ENCODE measurements around the gene ALDH8A1.

ALDH8A1 gene

GRCh38 chr6:134878136-134878535 is 71.8 kb downstream of the ALDH8A1 start:
- Histone ChIP-seq H3K9me3 (ENCODE audit: control insufficient read depth in 2 of 2, low read length in 2 of 2) (no peaks in the 10 kb centered on the region), H3K4me1 (ENCODE audit: control insufficient read depth in 2 of 2, insufficient read depth in 2 of 2, low read length in 2 of 2) (no peaks in the 10 kb centered on the region), H3K27me3 (ENCODE audit: control insufficient read depth in 2 of 2, insufficient read depth in 2 of 2, low read length in 2 of 2) (no peaks in the 10 kb centered on the region), H3K9ac (ENCODE audit: low read depth in 1 of 2, low read length in 2 of 2) (no peak overlapping the region), H3K4me3 (ENCODE audit: low read length in 2 of 2) (no peak overlapping the region), H3K27ac (ENCODE audit: low read depth in 2 of 2, low read length in 2 of 2) (no peak overlapping the region), H3K36me3 (ENCODE audit: control insufficient read depth in 2 of 2, insufficient read depth in 2 of 2, low read length in 2 of 2) (no peaks in the 10 kb centered on the region)

- Histone ChIP-seq H3K27me3 (ENCODE audit: control insufficient read depth in 2 of 2, insufficient read depth in 2 of 2, low read length in 2 of 2) (no peaks in the 10 kb centered on the region), H3K9me3 (ENCODE audit: control insufficient read depth in 2 of 2, low read length in 2 of 2) (no peaks in the 10 kb centered on the region), H3K27ac (ENCODE audit: low read depth in 2 of 2, low read length in 2 of 2) (no peak overlapping the region), H3K9ac (ENCODE audit: low read depth in 1 of 2, low read length in 2 of 2) (no peak overlapping the region), H3K4me3 (ENCODE audit: low read length in 2 of 2) (no peak overlapping the region), H3K4me1 (ENCODE audit: control insufficient read depth in 2 of 2, insufficient read depth in 2 of 2, low read length in 2 of 2) (no peaks in the 10 kb centered on the region), H3K36me3 (ENCODE audit: control insufficient read depth in 2 of 2, insufficient read depth in 2 of 2, low read length in 2 of 2) (no peaks in the 10 kb centered on the region)
These were observed 74.5 kb downstream of the ALDH8A1 start for GRCh38 chr6:134875367-134875766.

GRCh38 chr6:134873500-134874388 is 76.2 kb downstream of the ALDH8A1 start:
- Histone ChIP-seq H3K27ac (ENCODE audit: low read depth in 2 of 2, low read length in 2 of 2) (no peak overlapping the region), H3K9ac (ENCODE audit: low read depth in 1 of 2, low read length in 2 of 2) (no peak overlapping the region), H3K4me3 (ENCODE audit: low read length in 2 of 2) (no peak overlapping the region), H3K9me3 (ENCODE audit: control insufficient read depth in 2 of 2, low read length in 2 of 2) (no peaks in the 10 kb centered on the region), H3K27me3 (ENCODE audit: control insufficient read depth in 2 of 2, insufficient read depth in 2 of 2, low read length in 2 of 2) (no peaks in the 10 kb centered on the region), H3K36me3 (ENCODE audit: control insufficient read depth in 2 of 2, insufficient read depth in 2 of 2, low read length in 2 of 2) (no peaks in the 10 kb centered on the region), H3K4me1 (ENCODE audit: control insufficient read depth in 2 of 2, insufficient read depth in 2 of 2, low read length in 2 of 2) (no peaks in the 10 kb centered on the region)

GRCh38 chr6:134870677-134871498 is 79.0 kb downstream of the ALDH8A1 start:
- Histone ChIP-seq H3K9me3 (ENCODE audit: control insufficient read depth in 2 of 2, low read length in 2 of 2) (no peaks in the 10 kb centered on the region), H3K36me3 (ENCODE audit: control insufficient read depth in 2 of 2, insufficient read depth in 2 of 2, low read length in 2 of 2) (no peaks in the 10 kb centered on the region), H3K27me3 (ENCODE audit: control insufficient read depth in 2 of 2, insufficient read depth in 2 of 2, low read length in 2 of 2) (no peaks in the 10 kb centered on the region), H3K4me1 (ENCODE audit: control insufficient read depth in 2 of 2, insufficient read depth in 2 of 2, low read length in 2 of 2) (no peaks in the 10 kb centered on the region), H3K9ac (ENCODE audit: low read depth in 1 of 2, low read length in 2 of 2) (no peak overlapping the region), H3K27ac (ENCODE audit: low read depth in 2 of 2, low read length in 2 of 2) (peak overlapping the region; percentile 46 to 64), H3K4me3 (ENCODE audit: low read length in 2 of 2) (no peak overlapping the region)

- no peaks in the 10 kb centered on the region for H3K27me3 ChIP-seq (ENCODE audit: control insufficient read depth in 2 of 2, insufficient read depth in 2 of 2, low read length in 2 of 2)
- no peaks in the 10 kb centered on the region for H3K9me3 ChIP-seq (ENCODE audit: control insufficient read depth in 2 of 2, low read length in 2 of 2)
- no peaks in the 10 kb centered on the region for H3K4me1 ChIP-seq (ENCODE audit: control insufficient read depth in 2 of 2, insufficient read depth in 2 of 2, low read length in 2 of 2)
- no peaks in the 10 kb centered on the region for H3K36me3 ChIP-seq (ENCODE audit: control insufficient read depth in 2 of 2, insufficient read depth in 2 of 2, low read length in 2 of 2)
- H3K27ac ChIP-seq (ENCODE audit: low read depth in 2 of 2, low read length in 2 of 2), result no peak overlapping the region
- no peak overlapping the region for H3K9ac ChIP-seq (ENCODE audit: low read depth in 1 of 2, low read length in 2 of 2)
- no peak overlapping the region for H3K4me3 ChIP-seq (ENCODE audit: low read length in 2 of 2)
These were observed 81.1 kb downstream of the ALDH8A1 start for GRCh38 chr6:134868812-134869211.

Data from mucosa of rectum (tissue), 2 donors.